Activated CD4-positive, alpha-beta T cell treated with anti-CD3 and anti-CD28 coated beads for 4 hours (primary cell): ENCODE measurements around the gene AHSP.
"Not testable (repeated sequence)": the region's sequence is repeated elsewhere in the genome, so short reads cannot be mapped to it uniquely, and the experiment has no call there.

ENCODE experiments used
- DNase-seq, 2 donors: peaks; one replicate each; pipeline ENCODE4 v3.0.0-alpha.2; 2020

AHSP gene

GRCh38 chr16:31501226-31501965 is 26.3 kb upstream of the AHSP start:
- DNase-seq = no peak

GRCh38 chr16:31501966-31502348 is 25.7 kb upstream of the AHSP start:
- no peak for DNase-seq

GRCh38 chr16:31502981-31503380 is 24.7 kb upstream of the AHSP start:
- DNase-seq = no peak

- not testable (repeated sequence) for DNase-seq
Measured at GRCh38 chr16:31503555-31503954, 24.1 kb upstream of the AHSP start.

GRCh38 chr16:31504159-31504558 is 23.5 kb upstream of the AHSP start:
- no peak for DNase-seq

GRCh38 chr16:31505483-31505882 is 22.2 kb upstream of the AHSP start:
- DNase-seq = no peak

- no peak for DNase-seq
Measured at GRCh38 chr16:31507617-31507928, 20.1 kb upstream of the AHSP start.

- DNase-seq = peak; percentile 76 to 80
Measured at GRCh38 chr16:31507929-31508705, 19.6 kb upstream of the AHSP start, which contains the start of gene RUSF1. Gene RUSF1 (minus strand): TSS chr16:31508391. CDS start chr16:31508373, 18 bp downstream.

- DNase-seq = no peak
Measured at GRCh38 chr16:31508706-31509195, 18.9 kb upstream of the AHSP start.

- no peak for DNase-seq
Measured at GRCh38 chr16:31513126-31513525, 14.6 kb upstream of the AHSP start.

- no peak for DNase-seq
Measured at GRCh38 chr16:31513884-31514283, 13.8 kb upstream of the AHSP start.

GRCh38 chr16:31517800-31518402 is 9.8 kb upstream of the AHSP start:
- DNase-seq = no peak

GRCh38 chr16:31519759-31520431 is 7.8 kb upstream of the AHSP start:
- DNase-seq = no peak

- DNase-seq = no peak
Measured at GRCh38 chr16:31521368-31521767, 6.3 kb upstream of the AHSP start.

- no peak for DNase-seq
Measured at GRCh38 chr16:31522071-31522470, 5.6 kb upstream of the AHSP start.

- DNase-seq = not testable (repeated sequence)
Measured at GRCh38 chr16:31523768-31524167, 3.9 kb upstream of the AHSP start.

GRCh38 chr16:31525113-31525512 is 2.6 kb upstream of the AHSP start:
- DNase-seq = no peak

GRCh38 chr16:31528523-31529107 is 915 bp downstream of the AHSP start:
- DNase-seq = no peak

- DNase-seq = peak; percentile 22 to 28
Measured at GRCh38 chr16:31529108-31529936, 1.6 kb downstream of the AHSP start.

GRCh38 chr16:31529937-31530312 is 2.2 kb downstream of the AHSP start:
- DNase-seq = no peak

GRCh38 chr16:31530405-31530804 is 2.7 kb downstream of the AHSP start:
- no peak for DNase-seq

- DNase-seq = no peak
Measured at GRCh38 chr16:31531096-31531495, 3.4 kb downstream of the AHSP start.
